GM10248 (cell line): ENCODE data around the gene KDM6A.
"Not testable (repeated sequence)": the region's sequence is repeated elsewhere in the genome, so short reads cannot be mapped to it uniquely, and the experiment has no call there.

Source experiments
- CTCF ChIA-PET: fragments of 300-600 bp; sonication (Branson Sonifier 250); formaldehyde crosslinking; extraction: SDS; loops from one replicate; lab custom pipeline; 2021; ENCODE audit warnings: antibody characterized with exemption; lab: Yijun Ruan, JAX
- POLR2A ChIA-PET: fragments of 350-650 bp; sonication (Branson Sonifier 250); formaldehyde crosslinking; extraction: SDS; loops from one replicate; lab custom pipeline; 2020; ENCODE audit warnings: antibody characterized with exemption; lab: Yijun Ruan, JAX
- DNase-seq: peaks from one replicate; pipeline ENCODE4 v3.0.0; 2012; ENCODE audit errors: extremely low spot score
- TF ChIP-seq, protein P1 (sequence below): IDR thresholded peaks from 2 replicates; pipeline ENCODE4 v1.5.1; 2012; ENCODE audit warnings: mild to moderate bottlenecking, low read depth; ENCODE audit errors: extremely low read depth, missing control alignments, control extremely low read depth

Gene KDM6A

DNA sequence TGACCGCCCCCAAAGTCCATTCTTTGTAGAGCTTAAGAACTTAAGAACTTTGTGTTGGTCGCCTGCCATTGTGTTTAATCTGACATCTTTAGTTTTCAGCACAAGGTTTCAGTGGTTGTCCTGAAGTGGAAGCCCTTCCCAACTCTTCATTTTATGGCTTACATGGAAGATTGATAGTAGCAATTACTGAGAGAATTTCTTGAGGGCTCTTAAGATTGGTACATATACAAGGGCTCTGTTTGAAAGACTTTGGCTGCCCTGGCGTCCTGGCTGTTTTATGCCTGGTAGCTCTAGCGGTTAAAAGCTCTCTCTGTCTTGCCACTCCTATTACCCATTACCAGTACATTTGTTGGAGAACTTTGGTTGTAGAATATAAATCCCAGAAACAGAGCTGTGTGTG lies 75.0 kb downstream of the KDM6A start:
- CTCF ChIA-PET, result no interaction called here
- POLR2A ChIA-PET, result no interaction called here
- TF ChIP-seq, protein P1, sequence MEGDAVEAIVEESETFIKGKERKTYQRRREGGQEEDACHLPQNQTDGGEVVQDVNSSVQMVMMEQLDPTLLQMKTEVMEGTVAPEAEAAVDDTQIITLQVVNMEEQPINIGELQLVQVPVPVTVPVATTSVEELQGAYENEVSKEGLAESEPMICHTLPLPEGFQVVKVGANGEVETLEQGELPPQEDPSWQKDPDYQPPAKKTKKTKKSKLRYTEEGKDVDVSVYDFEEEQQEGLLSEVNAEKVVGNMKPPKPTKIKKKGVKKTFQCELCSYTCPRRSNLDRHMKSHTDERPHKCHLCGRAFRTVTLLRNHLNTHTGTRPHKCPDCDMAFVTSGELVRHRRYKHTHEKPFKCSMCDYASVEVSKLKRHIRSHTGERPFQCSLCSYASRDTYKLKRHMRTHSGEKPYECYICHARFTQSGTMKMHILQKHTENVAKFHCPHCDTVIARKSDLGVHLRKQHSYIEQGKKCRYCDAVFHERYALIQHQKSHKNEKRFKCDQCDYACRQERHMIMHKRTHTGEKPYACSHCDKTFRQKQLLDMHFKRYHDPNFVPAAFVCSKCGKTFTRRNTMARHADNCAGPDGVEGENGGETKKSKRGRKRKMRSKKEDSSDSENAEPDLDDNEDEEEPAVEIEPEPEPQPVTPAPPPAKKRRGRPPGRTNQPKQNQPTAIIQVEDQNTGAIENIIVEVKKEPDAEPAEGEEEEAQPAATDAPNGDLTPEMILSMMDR, result no peak
- no peak for DNase-seq

DNA sequence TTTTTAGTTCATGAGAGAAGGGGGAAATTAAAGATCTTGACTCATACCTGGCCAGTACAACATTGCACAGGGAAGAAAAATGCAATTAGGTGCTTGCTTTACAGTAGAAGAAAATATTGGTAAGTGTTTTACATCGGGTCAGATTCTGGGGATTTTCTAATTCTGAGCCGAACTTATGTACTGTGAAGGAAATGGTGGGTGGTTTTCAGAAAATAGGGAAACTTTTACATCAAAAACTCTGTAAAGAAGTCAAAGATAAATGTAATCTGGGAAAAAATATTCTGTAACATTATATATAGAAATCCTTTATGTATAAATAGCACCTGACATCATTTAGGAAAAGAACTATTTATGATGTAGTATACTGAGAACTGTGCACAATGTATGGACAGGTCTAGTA lies 75.4 kb downstream of the KDM6A start:
- DNase-seq, result no peak
- ChIA-PET POLR2A (no interaction called here), CTCF (no interaction called here)
- TF ChIP-seq, protein P1, result no peak

DNA sequence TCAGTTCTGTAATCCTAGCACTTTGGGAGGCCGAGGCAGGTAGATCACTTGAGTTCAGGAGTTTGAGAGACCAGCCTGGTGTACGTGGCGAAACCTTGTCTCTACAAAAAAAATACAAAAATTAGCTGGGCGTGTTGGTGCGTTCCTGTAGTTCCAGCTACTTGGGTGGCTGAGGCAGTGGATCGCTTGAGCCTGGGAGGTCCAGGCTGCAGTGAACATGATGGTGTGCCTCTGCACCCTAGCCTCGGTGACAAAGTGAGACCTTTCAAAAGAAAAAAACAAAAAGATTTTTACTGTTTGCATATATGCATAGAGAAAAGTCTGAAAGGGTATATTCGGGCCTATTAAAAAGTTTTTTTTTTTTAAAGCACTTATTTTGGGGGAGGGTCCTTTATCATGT lies 76.1 kb downstream of the KDM6A start:
- ChIA-PET CTCF (no interaction called here), POLR2A (no interaction called here)
- TF ChIP-seq, protein P1, result no peak
- DNase-seq, result no peak

DNA sequence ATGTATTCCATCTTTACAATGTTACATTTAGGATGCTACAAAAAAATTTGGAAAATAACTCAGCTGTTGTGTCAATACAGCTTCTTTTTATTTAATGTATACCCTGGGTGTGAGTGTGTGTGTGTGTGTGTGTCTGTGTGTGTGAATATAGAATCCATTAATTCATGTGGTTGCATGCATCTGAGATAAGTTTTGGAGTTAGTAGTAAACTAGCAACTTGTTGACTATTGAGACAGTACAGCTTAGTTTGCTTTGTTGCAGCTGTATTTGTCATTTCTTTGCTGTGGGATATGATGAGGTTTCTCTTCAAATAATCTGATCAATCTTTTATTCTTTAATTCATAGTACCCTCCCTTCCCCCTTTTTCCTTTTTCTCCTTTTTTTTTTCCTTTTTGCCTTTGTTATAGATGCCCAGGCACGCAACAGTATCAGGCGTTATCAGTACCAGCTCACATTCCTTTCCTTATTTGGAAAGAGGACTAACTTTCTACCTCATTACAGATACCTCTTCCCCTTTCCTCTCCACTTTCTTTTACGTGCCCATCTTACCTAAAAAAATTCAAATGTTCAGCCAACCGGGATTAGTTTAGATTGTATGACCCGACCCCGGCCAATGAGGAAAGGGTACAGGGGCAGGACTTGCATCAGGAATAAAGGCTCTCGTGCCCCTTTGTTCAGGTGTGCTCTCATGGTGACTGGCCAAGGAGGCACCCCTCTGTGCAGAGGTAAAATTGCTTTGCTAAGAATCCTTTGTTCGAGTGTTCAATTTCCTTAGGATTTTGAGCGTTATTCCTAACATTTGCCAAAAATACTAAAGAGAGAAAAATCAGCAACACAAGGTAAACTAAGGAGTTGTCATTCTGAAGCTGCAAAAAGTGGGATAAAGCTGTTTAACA lies 77.7 kb downstream of the KDM6A start:
- CTCF ChIA-PET, result interaction anchor here (0.8 kb wide), 1 partner anchor 53 kb away, joined by 3 read pairs; no protein-coding TSS in a partner anchor
- DNase-seq, POLR2A ChIA-PET: not testable (repeated sequence)

DNA sequence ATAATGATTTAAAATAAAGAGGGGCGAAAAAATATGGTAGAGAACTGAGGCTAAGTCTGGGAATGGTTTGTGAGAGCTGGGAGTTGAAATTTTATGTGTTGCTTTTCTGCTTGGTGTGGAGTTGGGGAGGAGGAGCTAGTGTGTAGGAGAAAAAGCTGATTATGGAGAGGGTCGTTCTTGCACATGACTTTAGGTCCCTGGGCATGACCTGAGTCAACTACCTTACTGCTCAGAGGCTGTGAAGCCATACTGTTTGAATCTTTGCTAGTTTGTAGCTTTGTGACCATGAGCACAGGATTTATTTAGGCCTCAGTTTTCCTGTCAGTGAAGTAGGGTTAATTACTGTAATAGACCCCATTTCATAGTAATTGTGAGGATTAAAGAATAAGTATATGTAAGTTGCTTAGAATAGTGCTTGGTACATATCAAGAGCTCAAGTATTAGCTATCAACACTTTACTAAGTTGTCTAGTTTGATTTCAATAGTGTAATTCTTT lies 78.6 kb downstream of the KDM6A start:
- CTCF ChIA-PET, result interaction anchor here (0.8 kb wide), 1 partner anchor 54 kb away, joined by 3 read pairs; no protein-coding TSS in a partner anchor

DNA sequence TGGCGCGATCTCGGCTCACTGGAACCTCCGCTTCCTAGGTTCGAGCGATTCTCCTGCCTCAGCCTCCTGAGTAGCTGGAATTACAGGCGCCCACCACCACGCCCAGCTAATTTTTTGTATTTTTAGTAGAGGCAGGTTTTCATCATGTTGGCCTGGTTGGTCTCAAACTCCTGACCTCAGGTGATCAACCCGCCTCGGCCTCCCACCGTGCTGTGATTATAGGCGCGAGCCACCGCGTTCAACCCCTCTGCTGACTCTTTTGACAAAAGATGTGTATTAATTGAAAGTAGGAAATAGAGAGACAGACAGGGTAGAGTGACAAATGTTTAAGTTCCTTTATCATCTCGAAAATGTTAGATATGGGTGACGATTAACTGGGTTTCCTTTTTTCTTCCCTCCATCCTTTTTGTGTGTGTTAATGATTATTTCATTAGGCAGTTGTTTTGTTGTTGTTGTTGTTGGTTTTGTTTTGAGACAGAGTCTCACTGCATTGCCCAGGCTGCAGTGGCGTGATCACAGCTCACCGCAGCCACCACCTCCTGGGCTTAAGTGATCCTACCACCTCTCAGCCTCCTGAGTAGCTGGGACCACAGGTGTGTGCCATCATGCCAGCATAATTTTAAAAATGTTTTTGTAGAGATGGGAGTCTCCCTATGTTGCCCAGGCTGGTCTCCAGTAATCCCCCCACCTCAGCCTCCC lies 79.5 kb downstream of the KDM6A start:
- no peak for DNase-seq
- TF ChIP-seq, protein P1, result no peak
- ChIA-PET POLR2A (no interaction called here), CTCF (no interaction called here)

More for the DNA sequence above, 78.6 kb downstream of the KDM6A start:
- no peak for DNase-seq
- TF ChIP-seq, protein P1, result no peak
- POLR2A ChIA-PET, result no interaction called here
